Left ventricle myocardium inferior (tissue), 1 donor: ENCODE measurements around the gene HHAT. TPM values are rescaled to one million over a fixed set of nuclear protein-coding genes. Genes with fewer than 3 reads are reported as not detected.
A peak's percentile ranks its signal among the peaks of the same experiment; 100 is the strongest.

Experiments
- DNase-seq: peaks from one replicate; pipeline ENCODE4 v3.0.0-alpha.2; 2020
- H3K27ac ChIP-seq: fragments of 200-600 bp; replicated peaks from 2 replicates; pipeline ENCODE4 v1.8.0; 2021
- H3K27me3 ChIP-seq: fragments of 200-600 bp; 2 replicates; pipeline ENCODE4 v1.8.0; 2021; ENCODE audit warnings: low read depth
- H3K36me3 ChIP-seq: fragments of 200-600 bp; 2 replicates; pipeline ENCODE4 v1.8.0; 2021
- H3K4me1 ChIP-seq: fragments of 200-600 bp; 2 replicates; pipeline ENCODE4 v1.8.0; 2021
- H3K4me3 ChIP-seq: fragments of 200-600 bp; 2 replicates; pipeline ENCODE4 v1.8.0; 2021; ENCODE audit warnings: mild to moderate bottlenecking, moderate library complexity
- H3K9me3 ChIP-seq: fragments of 200-600 bp; replicated peaks from 2 replicates; pipeline ENCODE4 v1.8.0; 2021
- intact Hi-C: fragments of 100-400 bp; cut with micrococcal nuclease; formaldehyde crosslinking; loops from one replicate; pipeline ENCODE4 v1.11.0; 2022
- total RNA-seq: library from RNA; stranded (reverse); fragmentation: NEBNext Ultra II Directional; extraction: Animal tissue kit (Norgen Biotek cat#: 25700); gene quantifications from one replicate; pipeline ENCODE4 v1.2.1, GENCODE V29; 2021
- TF ChIP-seq, protein P1 (sequence below): fragments of 200-600 bp; IDR thresholded peaks from 2 replicates; pipeline ENCODE4 v1.8.0; 2021; ENCODE audit warnings: antibody characterized with exemption, mild to moderate bottlenecking, borderline replicate concordance
- donor health status: DM: no; HTN: yes; CAD: no; lungs with severe emphysema.

The HHAT gene
- total RNA-seq, 1 donor from 2014 or later = 2.1 TPM

DNA sequence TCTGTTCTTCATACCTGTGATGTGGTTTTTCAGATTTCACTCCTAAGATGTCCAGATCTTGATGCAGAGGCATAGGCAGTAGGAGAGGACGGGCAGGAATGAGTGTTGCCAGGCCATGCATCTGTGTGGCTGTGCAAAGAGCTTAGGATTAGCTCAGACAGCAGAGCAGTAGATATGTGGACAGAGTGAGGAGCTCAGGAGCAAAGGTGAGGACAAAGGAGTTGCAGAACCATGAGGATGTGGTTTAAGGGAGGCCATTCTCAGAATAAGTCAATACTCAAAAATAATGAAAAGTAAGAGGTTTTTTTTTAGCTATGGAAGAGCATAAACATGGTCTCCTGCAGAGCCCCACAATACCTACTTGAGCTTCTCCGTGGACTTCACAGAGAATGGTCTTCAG is 158.3 kb downstream of the HHAT start:
- TF ChIP-seq, protein P1, sequence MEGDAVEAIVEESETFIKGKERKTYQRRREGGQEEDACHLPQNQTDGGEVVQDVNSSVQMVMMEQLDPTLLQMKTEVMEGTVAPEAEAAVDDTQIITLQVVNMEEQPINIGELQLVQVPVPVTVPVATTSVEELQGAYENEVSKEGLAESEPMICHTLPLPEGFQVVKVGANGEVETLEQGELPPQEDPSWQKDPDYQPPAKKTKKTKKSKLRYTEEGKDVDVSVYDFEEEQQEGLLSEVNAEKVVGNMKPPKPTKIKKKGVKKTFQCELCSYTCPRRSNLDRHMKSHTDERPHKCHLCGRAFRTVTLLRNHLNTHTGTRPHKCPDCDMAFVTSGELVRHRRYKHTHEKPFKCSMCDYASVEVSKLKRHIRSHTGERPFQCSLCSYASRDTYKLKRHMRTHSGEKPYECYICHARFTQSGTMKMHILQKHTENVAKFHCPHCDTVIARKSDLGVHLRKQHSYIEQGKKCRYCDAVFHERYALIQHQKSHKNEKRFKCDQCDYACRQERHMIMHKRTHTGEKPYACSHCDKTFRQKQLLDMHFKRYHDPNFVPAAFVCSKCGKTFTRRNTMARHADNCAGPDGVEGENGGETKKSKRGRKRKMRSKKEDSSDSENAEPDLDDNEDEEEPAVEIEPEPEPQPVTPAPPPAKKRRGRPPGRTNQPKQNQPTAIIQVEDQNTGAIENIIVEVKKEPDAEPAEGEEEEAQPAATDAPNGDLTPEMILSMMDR = no peak

GRCh38 chr1:210489491-210489890 is 160.8 kb downstream of the HHAT start:
- Histone ChIP-seq H3K4me1 (no peaks in the 10 kb centered on the region), H3K9me3 (no peaks in the 10 kb centered on the region), H3K4me3 (no peak overlapping the region), H3K27ac (no peak overlapping the region), H3K27me3 (no peaks in the 10 kb centered on the region), H3K36me3 (no peaks in the 10 kb centered on the region)
- intact Hi-C loops = no loop called here
- no peak for DNase-seq
- TF ChIP-seq, protein P1 = no peak

More for the DNA sequence above, 158.3 kb downstream of the HHAT start:
- no peak for DNase-seq
- Histone ChIP-seq H3K9me3 (no peaks in the 10 kb centered on the region), H3K4me3 (no peak overlapping the region), H3K27me3 (no peaks in the 10 kb centered on the region), H3K36me3 (no peaks in the 10 kb centered on the region), H3K4me1 (no peaks in the 10 kb centered on the region), H3K27ac (no peak overlapping the region)
- intact Hi-C loops = no loop called here

DNA sequence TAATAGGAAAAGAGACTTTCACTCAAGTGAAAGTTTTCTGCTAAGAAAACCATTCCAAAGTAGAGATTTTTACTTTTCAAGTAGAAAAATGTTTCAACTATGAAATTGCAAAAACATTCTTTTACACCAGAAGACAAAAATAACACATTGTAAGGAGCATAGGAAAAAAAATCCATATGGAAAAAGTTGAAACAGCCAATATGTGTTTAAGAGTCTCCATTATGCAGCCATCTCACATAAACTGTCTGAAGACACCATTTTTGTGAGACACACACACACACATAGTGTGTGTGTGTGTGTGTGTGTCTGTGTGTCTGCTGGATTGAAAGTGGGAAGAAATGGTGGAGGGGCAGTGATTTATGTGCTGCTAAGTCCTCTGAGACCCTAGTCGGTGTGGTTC is 162.1 kb downstream of the HHAT start:
- Histone ChIP-seq H3K27me3 (no peaks in the 10 kb centered on the region), H3K27ac (no peak overlapping the region), H3K4me3 (no peak overlapping the region), H3K4me1 (no peaks in the 10 kb centered on the region), H3K9me3 (no peaks in the 10 kb centered on the region), H3K36me3 (no peaks in the 10 kb centered on the region)
- no peak for DNase-seq
- intact Hi-C loops = no loop called here
- TF ChIP-seq, protein P1 = no peak

DNA sequence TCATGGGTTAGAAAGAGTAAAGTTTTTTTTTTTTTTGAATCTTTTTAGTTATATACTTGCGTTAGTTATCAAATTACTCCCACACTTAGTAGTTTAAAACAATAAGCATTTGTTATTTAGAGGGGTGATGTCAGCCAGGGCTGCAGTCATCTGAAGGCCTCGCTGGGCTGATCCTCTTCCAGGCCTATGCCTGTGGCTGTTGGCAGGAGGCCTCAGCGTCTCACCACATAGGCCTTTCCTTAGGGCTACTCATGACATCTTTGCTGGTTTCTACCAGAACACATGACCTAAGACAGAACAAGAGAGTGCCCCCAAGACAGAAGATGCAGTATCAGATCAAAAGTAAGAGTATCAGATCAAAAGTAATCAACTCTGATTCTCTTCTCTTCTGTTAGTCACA is 167.4 kb downstream of the HHAT start:
- DNase-seq = peak; percentile 27

DNA sequence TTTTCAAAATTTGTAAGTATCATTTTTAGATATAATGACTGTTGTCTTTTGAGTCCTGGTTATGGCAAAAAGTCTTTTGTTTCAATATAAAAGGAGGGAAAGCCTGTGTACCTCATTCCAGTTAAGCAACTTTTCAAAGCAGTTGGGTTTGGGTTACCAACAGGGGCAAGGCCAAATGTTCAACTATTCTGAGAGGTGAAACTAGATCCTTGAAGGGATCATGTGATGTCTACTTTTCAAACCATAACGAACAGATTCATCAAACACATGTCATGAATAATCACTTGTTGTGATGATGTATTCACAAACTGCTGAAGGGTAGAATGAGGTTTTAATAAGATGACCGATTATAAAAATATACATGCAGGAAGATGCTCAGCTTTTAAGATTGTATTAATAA is 171.3 kb downstream of the HHAT start:
- Histone ChIP-seq H3K4me1 (peaks cover under 1% of the 10 kb centered on the region), H3K4me3 (no peak overlapping the region), H3K9me3 (no peaks in the 10 kb centered on the region), H3K27me3 (no peaks in the 10 kb centered on the region), H3K27ac (no peak overlapping the region), H3K36me3 (no peaks in the 10 kb centered on the region)
- DNase-seq = no peak
- TF ChIP-seq, protein P1 = no peak
- intact Hi-C loops = no loop called here

More for the DNA sequence above, 167.4 kb downstream of the HHAT start:
- no peaks in the 10 kb centered on the region for H3K27me3 ChIP-seq
- TF ChIP-seq, protein P1 = no peak
- H3K4me3 ChIP-seq = no peak overlapping the region
- no peaks in the 10 kb centered on the region for H3K4me1 ChIP-seq
- H3K9me3 ChIP-seq = no peaks in the 10 kb centered on the region
- H3K36me3 ChIP-seq = no peaks in the 10 kb centered on the region
- intact Hi-C loops = no loop called here
- H3K27ac ChIP-seq = no peak overlapping the region

DNA sequence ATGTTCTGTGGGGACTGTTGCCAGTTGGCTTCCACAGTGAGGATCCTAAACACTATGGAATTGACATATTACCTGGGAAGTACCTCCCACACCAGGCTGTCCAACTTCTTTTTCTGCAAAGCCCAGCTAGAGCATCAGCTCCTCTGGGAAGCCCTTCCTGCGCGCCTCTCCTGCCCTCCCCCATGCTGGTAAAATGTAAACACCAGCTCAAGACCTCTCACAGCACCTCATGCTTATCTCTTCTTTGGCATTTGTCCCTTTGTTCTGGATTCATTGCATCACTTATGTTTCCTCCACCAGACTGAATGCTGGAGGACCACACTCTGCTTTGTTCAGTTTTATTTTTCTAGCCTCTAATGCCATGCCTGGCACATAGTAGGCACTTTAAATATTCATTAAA is 172.1 kb downstream of the HHAT start:
- Histone ChIP-seq H3K4me1 (peaks cover 9% of the 10 kb centered on the region), H3K27ac (no peak overlapping the region), H3K36me3 (no peaks in the 10 kb centered on the region), H3K9me3 (no peaks in the 10 kb centered on the region), H3K27me3 (no peaks in the 10 kb centered on the region), H3K4me3 (no peak overlapping the region)
- intact Hi-C loops = no loop called here
- TF ChIP-seq, protein P1 = no peak
- no peak for DNase-seq
